HG03558 (cell line): Measurements from ENCODE around the gene PPARG.
"Not testable (repeated sequence)": the region's sequence is repeated elsewhere in the genome, so short reads cannot be mapped to it uniquely, and the experiment has no call there.

ENCODE experiments used
- ATAC-seq: cut with Tn5 transposase; IDR thresholded peaks from one replicate; pipeline ENCODE4 v1.9.1; 2021; ENCODE audit warnings: moderate number of reproducible peaks; ENCODE audit not compliant: unreplicated experiment; ENCODE audit errors: extremely low read depth

PPARG gene

GRCh38 chr3:12370758-12371157 lies 81.9 kb downstream of the PPARG start:
- no peak for ATAC-seq

- ATAC-seq = no peak
Measured at GRCh38 chr3:12371525-12372140, 82.8 kb downstream of the PPARG start.

- ATAC-seq = no peak
Measured at GRCh38 chr3:12372741-12373280, 83.9 kb downstream of the PPARG start.

- no peak for ATAC-seq
Measured at GRCh38 chr3:12375572-12375971, 86.7 kb downstream of the PPARG start.

- no peak for ATAC-seq
Measured at GRCh38 chr3:12379640-12380429, 91.0 kb downstream of the PPARG start.

GRCh38 chr3:12380461-12380860 lies 91.6 kb downstream of the PPARG start:
- no peak for ATAC-seq

- ATAC-seq = no peak
Measured at GRCh38 chr3:12381199-12381598, 92.3 kb downstream of the PPARG start.

GRCh38 chr3:12383218-12383617 lies 94.3 kb downstream of the PPARG start:
- ATAC-seq = no peak

GRCh38 chr3:12384451-12385233 lies 95.8 kb downstream of the PPARG start:
- no peak for ATAC-seq

GRCh38 chr3:12386514-12387291 lies 97.8 kb downstream of the PPARG start:
- not testable (repeated sequence) for ATAC-seq

GRCh38 chr3:12388185-12388584 lies 99.3 kb downstream of the PPARG start:
- no peak for ATAC-seq

- ATAC-seq = no peak
Measured at GRCh38 chr3:12392101-12392878, 103.4 kb downstream of the PPARG start.

- no peak for ATAC-seq
Measured at GRCh38 chr3:12393894-12394293, 105.0 kb downstream of the PPARG start.

GRCh38 chr3:12394569-12395271 lies 105.8 kb downstream of the PPARG start:
- ATAC-seq = peak; percentile 4

- ATAC-seq = peak; percentile 92
Measured at GRCh38 chr3:12395349-12396012, 106.6 kb downstream of the PPARG start.

- no peak for ATAC-seq
Measured at GRCh38 chr3:12396471-12396870, 107.6 kb downstream of the PPARG start.

GRCh38 chr3:12399226-12399625 lies 110.4 kb downstream of the PPARG start:
- ATAC-seq = no peak

- no peak for ATAC-seq
Measured at GRCh38 chr3:12400616-12401194, 111.8 kb downstream of the PPARG start.
